DND-41 (cell line): ENCODE data around the gene ZMIZ2.
"Not testable (repeated sequence)": the region's sequence is repeated elsewhere in the genome, so short reads cannot be mapped to it uniquely, and the experiment has no call there.

Source experiments
- ATAC-seq: fragments of 200-7000 bp; cut with Tn5 transposase; 3 replicates; pipeline ENCODE4 v1.9.1; 2021; ENCODE audit warnings: low read depth; ENCODE audit not compliant: insufficient read depth
- DNase-seq: peaks from one replicate; pipeline ENCODE4 v3.0.0-alpha.2; 2020
- H2AFZ ChIP-seq: 2 replicates; pipeline ENCODE4 v1.6.0; 2012; ENCODE audit warnings: low read depth, low read length
- H3K27ac ChIP-seq: 2 replicates; pipeline ENCODE4 v1.5.1; 2012; ENCODE audit warnings: low read length, inconsistent platforms
- H3K27me3 ChIP-seq: fragments of 200-600 bp; sonication (generic); 2 replicates; pipeline ENCODE4 v1.6.0; 2012; ENCODE audit warnings: low read length, mild to moderate bottlenecking, inconsistent platforms; ENCODE audit not compliant: insufficient read depth, poor library complexity
- H3K36me3 ChIP-seq: 2 replicates; pipeline ENCODE4 v1.5.1; 2012; ENCODE audit warnings: low read length, inconsistent platforms; ENCODE audit not compliant: insufficient read depth
- H3K4me1 ChIP-seq: 2 replicates; pipeline ENCODE4 v1.5.1; 2012; ENCODE audit warnings: mild to moderate bottlenecking, low read length; ENCODE audit not compliant: insufficient read depth
- H3K4me2 ChIP-seq: 2 replicates; pipeline ENCODE4 v1.6.0; 2012; ENCODE audit warnings: mild to moderate bottlenecking, moderate library complexity, low read length, inconsistent platforms; ENCODE audit not compliant: insufficient read depth
- H3K4me3 ChIP-seq, 2 experiments: fragments of 200-600 bp in 1 of 2; shearing (Covaris generic) in 1 of 2; 2 replicates each; pipeline ENCODE4 v1.5.1; 2012 to 2016; ENCODE audit warnings: inconsistent platforms in 2 of 2, low read length in 2 of 2, mild to moderate bottlenecking in 2 of 2, low read depth in 1 of 2, moderate library complexity in 1 of 2
- H3K79me2 ChIP-seq: 2 replicates; pipeline ENCODE4 v1.6.0; 2012; ENCODE audit warnings: low read length, inconsistent platforms; ENCODE audit not compliant: insufficient read depth
- H3K9ac ChIP-seq: 2 replicates; pipeline ENCODE4 v1.6.0; 2012; ENCODE audit warnings: low read depth, mild to moderate bottlenecking, inconsistent platforms, low read length, moderate library complexity
- H3K9me3 ChIP-seq: 2 replicates; pipeline ENCODE4 v1.5.1; 2012; ENCODE audit warnings: low read length, moderate library complexity, mild to moderate bottlenecking, inconsistent platforms; ENCODE audit not compliant: insufficient read depth, severe bottlenecking
- H4K20me1 ChIP-seq: 2 replicates; pipeline ENCODE4 v1.6.0; 2012; ENCODE audit warnings: low read length; ENCODE audit not compliant: insufficient read depth
- CTCF ChIP-seq: IDR thresholded peaks from 2 replicates; pipeline ENCODE4 v1.5.1; 2012; ENCODE audit warnings: borderline replicate concordance, low read length, moderate library complexity, mild to moderate bottlenecking; ENCODE audit not compliant: poor library complexity, severe bottlenecking; ENCODE audit errors: extremely low read depth
- EZH2 ChIP-seq: IDR thresholded peaks from 3 replicates; pipeline ENCODE4 v1.6.1; 2012; ENCODE audit warnings: borderline replicate concordance, low read depth, mild to moderate bottlenecking, moderate library complexity, low read length, inconsistent platforms; ENCODE audit not compliant: severe bottlenecking

The ZMIZ2 gene

GRCh38 chr7:44799939-44800338, 51.3 kb downstream of the ZMIZ2 start:
- Histone ChIP-seq H3K36me3 (peaks cover 70% of the 10 kb centered on the region), H4K20me1 (peaks cover 55% of the 10 kb centered on the region), H2AFZ (no peak overlapping the region), H3K4me1 (peaks cover 39% of the 10 kb centered on the region), H3K9ac (no peak overlapping the region), H3K4me3 (no peak overlapping the region), H3K79me2 (peaks cover 61% of the 10 kb centered on the region), H3K4me2 (peak overlapping the region; percentile 84; the same call in 1 of the 2 replicates), H3K27me3 (no peaks in the 10 kb centered on the region), H3K9me3 (no peaks in the 10 kb centered on the region), H3K27ac (no peak overlapping the region)
- no peak for DNase-seq
- TF ChIP-seq CTCF = no peak
- no peak for TF ChIP-seq EZH2
- ATAC-seq = no peak

GRCh38 chr7:44801890-44802289, 53.2 kb downstream of the ZMIZ2 start:
- ATAC-seq (no peak), DNase-seq (no peak)
- TF ChIP-seq CTCF = no peak
- no peak for TF ChIP-seq EZH2
- Histone ChIP-seq H3K9me3 (no peaks in the 10 kb centered on the region), H3K27me3 (no peaks in the 10 kb centered on the region), H4K20me1 (peaks cover 58% of the 10 kb centered on the region), H3K79me2 (peaks cover 46% of the 10 kb centered on the region), H3K36me3 (peaks cover 68% of the 10 kb centered on the region), H3K27ac (no peak overlapping the region), H3K4me3 (no peak overlapping the region), H3K4me2 (no peak overlapping the region), H3K4me1 (peaks cover 27% of the 10 kb centered on the region), H2AFZ (no peak overlapping the region), H3K9ac (no peak overlapping the region)

GRCh38 chr7:44802418-44803025, 53.9 kb downstream of the ZMIZ2 start:
- Histone ChIP-seq H2AFZ (no peak overlapping the region), H3K9ac (no peak overlapping the region), H3K4me3 (no peak overlapping the region), H3K79me2 (peaks cover 40% of the 10 kb centered on the region), H4K20me1 (peaks cover 56% of the 10 kb centered on the region), H3K36me3 (peaks cover 62% of the 10 kb centered on the region), H3K4me2 (no peak overlapping the region), H3K9me3 (no peaks in the 10 kb centered on the region), H3K27ac (no peak overlapping the region), H3K4me1 (peaks cover 27% of the 10 kb centered on the region), H3K27me3 (no peaks in the 10 kb centered on the region)
- DNase-seq (no peak), ATAC-seq (peak; percentile 23; the same call in 2 of the 3 replicates)
- TF ChIP-seq EZH2 = no peak

- not testable (repeated sequence) for H3K4me3 ChIP-seq, H3K9me3 ChIP-seq, H3K27me3 ChIP-seq, H3K27ac ChIP-seq, H2AFZ ChIP-seq, H3K4me2 ChIP-seq, H3K9ac ChIP-seq
- peaks cover 25% of the 10 kb centered on the region for H3K79me2 ChIP-seq
- peaks cover 48% of the 10 kb centered on the region for H3K36me3 ChIP-seq
- ATAC-seq = peak; percentile 42
- peaks cover 41% of the 10 kb centered on the region for H4K20me1 ChIP-seq
- DNase-seq = peak; percentile 39
- H3K4me1 ChIP-seq = peaks cover 12% of the 10 kb centered on the region; the same call in 1 of the 2 replicates
Observed at GRCh38 chr7:44803828-44804519, 55.3 kb downstream of the ZMIZ2 start.
